Measurements from ENCODE around the gene TMEM250. TPM values are rescaled to one million over a fixed set of nuclear protein-coding genes. Genes with fewer than 3 reads are reported as not detected.
"Not testable (repeated sequence)": the region's sequence is repeated elsewhere in the genome, so short reads cannot be mapped to it uniquely, and the experiment has no call there.

TMEM250 gene
- polyA plus RNA-seq, 6 donors from 2014 or later: 6.8 to 26.5 (median 18.0) TPM

GRCh38 chr9:136109351-136110081 lies 9.2 kb downstream of the TMEM250 start:
- Mint-ChIP-seq H3K4me1 (peaks cover 14 to 34% (median 31%) of the 10 kb centered on the region in 3 donors), H3K9me3 (no peaks in the 10 kb centered on the region), H3K4me3 (peak overlapping the region; percentile 64 to 86 (median 79)), H3K27ac (peak overlapping the region in 1 of 6 donors; percentile 51), H3K27me3 (peaks cover 0 to 22% (median 0%) of the 10 kb centered on the region in 3 donors), H3K36me3 (no peaks in the 10 kb centered on the region)
- peak; percentile 68 for DNase-seq
- peak; percentile 92 for ATAC-seq (ENCODE audit: low read depth in 2 of 2)

GRCh38 chr9:136108648-136109266 lies 9.9 kb downstream of the TMEM250 start:
- Mint-ChIP-seq H3K36me3 (no peaks in the 10 kb centered on the region), H3K4me1 (peaks cover 14 to 34% (median 31%) of the 10 kb centered on the region in 3 donors), H3K27ac (peak overlapping the region in 1 of 6 donors; percentile 76), H3K4me3 (peak overlapping the region; percentile 44 to 91 (median 72)), H3K27me3 (peaks cover 0 to 22% (median 0%) of the 10 kb centered on the region in 3 donors), H3K9me3 (no peaks in the 10 kb centered on the region)
- ATAC-seq (ENCODE audit: low read depth in 2 of 2): no peak
- DNase-seq: no peak

GRCh38 chr9:136107953-136108647 lies 10.6 kb downstream of the TMEM250 start:
- ATAC-seq (ENCODE audit: low read depth in 2 of 2) (no peak), DNase-seq (no peak)
- peaks cover 14 to 34% (median 31%) of the 10 kb centered on the region in 3 donors for H3K4me1 Mint-ChIP-seq
- H3K9me3 Mint-ChIP-seq: no peaks in the 10 kb centered on the region
- peak overlapping the region in 7 of 8 donors; percentile 52 to 83 (median 72) for H3K4me3 Mint-ChIP-seq
- H3K27me3 Mint-ChIP-seq: peaks cover 0 to 27% (median 0%) of the 10 kb centered on the region in 3 donors
- no peaks in the 10 kb centered on the region for H3K36me3 Mint-ChIP-seq
- peak overlapping the region in 1 of 6 donors; percentile 29 for H3K27ac Mint-ChIP-seq

DNA sequence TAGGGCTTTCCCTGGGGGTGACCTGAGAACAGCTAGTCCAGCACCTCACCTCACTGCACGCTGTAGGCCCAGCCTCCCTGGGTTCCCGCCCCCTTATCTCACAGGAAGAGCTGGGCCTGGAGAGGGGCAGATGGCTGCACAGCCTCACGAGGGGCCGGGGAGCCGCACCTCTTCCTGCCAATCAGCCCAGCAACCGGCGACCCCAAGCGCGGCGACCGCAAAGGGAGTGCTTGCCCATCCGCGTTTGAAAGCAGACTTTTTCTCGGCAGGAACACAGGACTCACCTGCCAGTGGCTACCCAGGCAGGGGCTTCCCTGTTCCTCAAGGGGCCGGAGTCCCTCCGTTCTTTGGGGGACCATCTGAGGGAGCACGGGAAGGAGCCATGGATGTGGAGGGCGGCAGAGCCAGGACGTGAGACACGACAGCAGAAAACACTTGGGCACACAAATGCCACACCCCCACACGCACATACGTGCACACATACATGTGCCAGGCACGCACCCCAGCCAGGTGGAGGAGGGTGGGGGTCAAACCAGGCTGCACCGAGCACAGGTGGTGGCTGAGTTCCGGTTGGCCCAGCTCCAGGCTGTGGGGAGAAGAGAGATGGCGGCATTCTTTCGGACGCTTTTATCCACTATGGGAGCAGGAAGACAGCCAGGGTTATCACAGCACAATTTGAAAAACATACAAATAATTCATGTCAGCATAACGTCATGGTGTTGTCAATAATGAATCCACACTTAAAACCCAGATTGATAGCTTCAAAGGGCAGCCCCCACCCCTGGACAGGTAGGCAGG lies 11.3 kb downstream of the TMEM250 start:
- H3K27ac Mint-ChIP-seq: peak overlapping the region in 4 of 6 donors; percentile 30 to 81 (median 55)
- no peak for DNase-seq
- no peaks in the 10 kb centered on the region for H3K36me3 Mint-ChIP-seq
- peaks cover 0 to 31% (median 0%) of the 10 kb centered on the region in 3 donors for H3K27me3 Mint-ChIP-seq
- peaks cover 14 to 34% (median 31%) of the 10 kb centered on the region in 3 donors for H3K4me1 Mint-ChIP-seq
- H3K4me3 Mint-ChIP-seq: peak overlapping the region; percentile 64 to 90 (median 70)
- peak; percentile 14 to 24 for ATAC-seq (ENCODE audit: low read depth in 2 of 2)
- no peaks in the 10 kb centered on the region for H3K9me3 Mint-ChIP-seq

- peaks cover 0 to 35% (median 0%) of the 10 kb centered on the region in 3 donors for H3K27me3 Mint-ChIP-seq
- H3K4me3 Mint-ChIP-seq: peak overlapping the region in 3 of 8 donors; percentile 15 to 65 (median 31)
- H3K36me3 Mint-ChIP-seq: no peaks in the 10 kb centered on the region
- peaks cover 14 to 31% (median 29%) of the 10 kb centered on the region in 3 donors for H3K4me1 Mint-ChIP-seq
- no peak for ATAC-seq (ENCODE audit: low read depth in 2 of 2)
- no peak for DNase-seq
- no peaks in the 10 kb centered on the region for H3K9me3 Mint-ChIP-seq
- peak overlapping the region in 1 of 6 donors; percentile 14 for H3K27ac Mint-ChIP-seq
These were observed 13.1 kb downstream of the TMEM250 start for GRCh38 chr9:136105398-136106135.

DNA sequence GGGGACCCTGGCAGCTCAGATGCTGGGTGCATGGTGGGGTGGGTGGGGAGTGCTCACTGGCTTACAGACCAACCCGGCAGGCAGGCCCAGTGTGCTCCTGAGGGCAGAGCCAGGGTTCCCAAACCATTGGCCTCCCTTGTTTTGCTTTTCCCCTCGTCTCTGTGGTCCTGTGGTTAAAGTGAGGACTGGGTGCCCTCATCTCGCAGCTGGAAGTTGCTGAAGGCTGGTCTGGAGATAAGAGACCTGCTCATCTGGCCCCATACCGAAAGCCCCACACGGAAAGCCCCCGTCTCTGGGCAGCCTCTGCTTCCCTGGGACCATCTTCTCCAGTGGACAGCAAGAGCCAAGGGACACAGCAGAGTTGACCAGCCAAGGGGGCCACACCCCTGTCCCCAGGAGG lies 13.8 kb downstream of the TMEM250 start:
- no peak for DNase-seq
- H3K27ac Mint-ChIP-seq: no peak overlapping the region
- no peak for ATAC-seq (ENCODE audit: low read depth in 2 of 2)
- peaks cover 14 to 25% (median 25%) of the 10 kb centered on the region in 3 donors for H3K4me1 Mint-ChIP-seq
- no peak overlapping the region for H3K4me3 Mint-ChIP-seq
- H3K27me3 Mint-ChIP-seq: peaks cover 2 to 38% (median 4%) of the 10 kb centered on the region in 3 donors
- no peaks in the 10 kb centered on the region for H3K36me3 Mint-ChIP-seq
- H3K9me3 Mint-ChIP-seq: no peaks in the 10 kb centered on the region

- Mint-ChIP-seq H3K27me3 (peaks cover 3 to 41% (median 9%) of the 10 kb centered on the region in 3 donors), H3K27ac (no peak overlapping the region), H3K36me3 (no peaks in the 10 kb centered on the region), H3K9me3 (no peaks in the 10 kb centered on the region), H3K4me1 (peaks cover 14 to 25% (median 21%) of the 10 kb centered on the region in 3 donors), H3K4me3 (peak overlapping the region in 1 of 8 donors; percentile 66)
- DNase-seq: no peak
- ATAC-seq (ENCODE audit: low read depth in 2 of 2): no peak
These were observed 14.2 kb downstream of the TMEM250 start for GRCh38 chr9:136104488-136104800.

DNA sequence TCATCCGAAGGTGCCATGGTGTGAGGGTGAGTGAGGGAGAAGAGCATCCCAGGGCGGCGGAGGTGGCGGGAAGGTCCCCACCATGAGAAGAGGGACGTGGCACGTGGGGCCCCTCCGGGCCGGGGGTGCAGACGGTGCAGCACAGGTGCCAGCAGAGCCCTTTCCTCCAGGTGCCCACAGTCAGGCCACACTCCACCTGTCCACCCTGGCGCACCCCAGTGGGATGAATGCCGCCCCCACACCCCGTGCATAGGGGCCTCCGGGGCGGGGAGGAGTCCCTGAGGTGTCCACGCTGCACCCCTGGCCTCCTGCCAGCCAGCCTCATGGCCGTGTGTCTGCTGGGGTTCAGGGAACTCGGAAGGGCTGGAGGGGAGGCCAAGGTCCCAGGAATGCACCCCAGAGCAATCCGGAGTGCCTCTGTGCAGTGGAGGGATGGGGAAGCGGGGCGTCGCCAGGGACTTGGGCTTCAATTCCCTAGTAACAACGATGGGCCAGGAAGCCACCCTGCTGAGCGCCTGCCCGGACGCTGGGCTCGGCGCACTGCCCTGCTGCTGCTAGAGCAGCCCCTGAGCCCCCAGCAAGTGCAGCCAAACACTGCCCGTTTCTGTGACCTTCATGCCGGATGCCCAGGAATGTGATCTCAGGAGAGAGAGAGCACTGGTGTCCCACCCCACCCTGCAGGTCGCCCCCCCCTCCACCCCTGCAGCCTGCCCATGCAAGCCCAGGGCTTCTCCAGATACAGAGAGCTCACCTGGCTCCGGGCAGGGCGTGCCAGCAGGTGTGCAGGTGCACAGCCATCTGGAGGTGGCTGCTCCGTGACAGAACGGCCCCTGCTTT lies 14.8 kb downstream of the TMEM250 start:
- Mint-ChIP-seq H3K4me1 (peaks cover 19 to 25% (median 21%) of the 10 kb centered on the region in 3 donors), H3K27ac (no peak overlapping the region), H3K27me3 (peaks cover 6 to 43% (median 15%) of the 10 kb centered on the region in 3 donors), H3K36me3 (no peaks in the 10 kb centered on the region), H3K9me3 (no peaks in the 10 kb centered on the region), H3K4me3 (peak overlapping the region in 1 of 8 donors; percentile 66)
- DNase-seq: no peak
- ATAC-seq (ENCODE audit: low read depth in 2 of 2): no peak

GRCh38 chr9:136101615-136102074 lies 17.0 kb downstream of the TMEM250 start:
- H3K4me1 Mint-ChIP-seq: peaks cover 7 to 13% (median 10%) of the 10 kb centered on the region in 3 donors
- not testable (repeated sequence) for DNase-seq; H3K9me3 Mint-ChIP-seq; H3K4me3 Mint-ChIP-seq; H3K36me3 Mint-ChIP-seq; H3K27ac Mint-ChIP-seq; ATAC-seq (ENCODE audit: low read depth in 2 of 2)
- H3K27me3 Mint-ChIP-seq: peaks cover 8 to 50% (median 35%) of the 10 kb centered on the region in 3 donors

DNA sequence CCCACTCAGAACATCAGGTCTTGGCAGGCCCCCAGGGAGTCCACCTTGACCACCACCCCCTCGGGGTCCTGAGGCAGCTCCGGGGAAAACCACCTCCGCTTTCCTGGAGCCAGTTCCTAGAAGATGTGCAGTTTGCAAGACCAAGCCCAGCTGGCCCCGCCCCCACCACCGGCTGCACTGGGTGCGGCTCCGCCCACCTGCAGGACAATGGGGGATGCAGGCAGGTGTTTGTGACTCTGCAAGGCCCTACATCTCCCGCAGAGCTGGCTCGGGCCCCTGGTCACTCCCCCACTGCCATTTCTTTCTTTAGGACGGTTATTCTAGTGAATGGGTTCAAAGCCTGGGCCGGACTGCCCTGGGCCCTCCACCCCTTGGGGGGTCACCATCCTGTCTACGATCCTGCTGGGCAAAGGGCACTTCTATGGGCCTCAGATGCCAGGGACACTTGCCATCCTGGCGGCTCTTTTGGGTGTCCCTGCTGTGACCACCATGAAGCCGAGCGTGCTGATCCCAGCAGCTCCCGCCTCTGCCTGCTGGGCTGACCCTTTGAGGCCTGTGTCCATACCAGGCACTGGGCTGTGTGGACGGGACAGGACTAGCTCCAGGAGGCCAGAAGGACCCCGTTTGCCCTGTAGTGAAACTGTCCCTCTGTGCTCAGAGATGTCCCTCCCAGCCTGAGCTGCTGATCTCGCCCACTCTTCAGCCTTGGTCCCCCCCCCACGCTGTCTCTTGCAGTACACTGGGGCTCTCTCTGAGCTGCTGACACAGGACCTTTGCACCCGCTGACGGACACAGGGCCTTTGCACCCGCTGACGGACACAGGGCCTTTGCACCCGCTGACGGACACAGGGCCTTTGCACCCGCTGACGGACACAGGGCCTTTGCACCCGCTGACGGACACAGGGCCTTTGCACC lies 17.7 kb downstream of the TMEM250 start:
- Mint-ChIP-seq H3K4me1 (peaks cover 7 to 16% (median 7%) of the 10 kb centered on the region in 3 donors), H3K4me3 (no peak overlapping the region), H3K27me3 (peaks cover 8 to 54% (median 40%) of the 10 kb centered on the region in 3 donors), H3K9me3 (no peaks in the 10 kb centered on the region), H3K27ac (no peak overlapping the region), H3K36me3 (no peaks in the 10 kb centered on the region)
- DNase-seq: no peak
- ATAC-seq (ENCODE audit: low read depth in 2 of 2): no peak

DNA sequence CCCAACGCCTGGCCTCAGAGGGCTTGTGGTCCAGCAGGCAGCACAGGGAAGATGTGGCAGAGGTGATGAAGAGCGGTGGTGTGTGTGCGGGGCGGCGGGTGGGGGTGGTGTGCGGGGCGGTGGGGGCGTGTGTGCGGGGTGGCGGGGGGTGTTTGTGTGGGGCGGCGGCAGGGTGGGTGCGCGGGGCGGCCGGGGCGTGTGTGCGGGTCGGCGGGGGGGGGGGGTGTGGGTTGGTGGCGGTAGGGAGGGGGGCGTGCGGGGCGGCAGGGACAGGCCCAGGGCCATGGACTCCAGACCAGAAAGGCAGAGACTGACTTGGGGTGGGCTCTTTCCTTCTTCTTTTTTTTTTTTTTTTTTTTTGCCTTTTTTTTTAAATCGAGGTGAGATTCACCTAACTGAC lies 19.1 kb downstream of the TMEM250 start:
- Mint-ChIP-seq H3K4me3 (no peak overlapping the region), H3K9me3 (no peaks in the 10 kb centered on the region), H3K27me3 (peaks cover 8 to 50% (median 40%) of the 10 kb centered on the region in 3 donors), H3K4me1 (peaks cover 3 to 13% (median 7%) of the 10 kb centered on the region in 3 donors), H3K27ac (no peak overlapping the region), H3K36me3 (no peaks in the 10 kb centered on the region)
- DNase-seq: no peak
- no peak for ATAC-seq (ENCODE audit: low read depth in 2 of 2)

Data from naive B cell (primary cell).